ENCODE data around the gene VRK1.

- TF ChIP-seq TCF4 (CRISPR knock-in tag; IDR thresholded peaks at IDR 0.05; ENCODE audit: borderline replicate concordance) (no peak), ARNTL (CRISPR knock-in tag; IDR thresholded peaks at IDR 0.05; ENCODE audit: borderline replicate concordance, low read depth) (no peak), RARB (CRISPR knock-in tag; IDR thresholded peaks at IDR 0.05) (no peak), TSHZ2 (CRISPR knock-in tag; IDR thresholded peaks at IDR 0.05) (no peak), POU6F1 (CRISPR knock-in tag; IDR thresholded peaks at IDR 0.05; ENCODE audit: borderline replicate concordance, low read depth) (no peak)
Measured at GRCh38 chr14:96811985-96812667, 14.9 kb downstream of the VRK1 start.

Measured in SK-N-SH treated with all-trans-retinoic acid at 6 μM for 48 hours (cell line).